Activated CD8-positive, alpha-beta T cell treated with anti-CD3 and anti-CD28 coated beads, Interleukin-2, amount 10 ng/mL, durations not matched to agents 7 days and 5 days (primary cell): ENCODE data around the gene NUP50. TPM values are rescaled to one million over a fixed set of nuclear protein-coding genes. Genes with fewer than 3 reads are reported as not detected.

Source experiments
- ATAC-seq: fragments of 150-1000 bp; cut with Tn5 transposase; one replicate; pipeline ENCODE4 v1.10.0; 2021; ENCODE audit warnings: moderate library complexity
- CTCF ChIA-PET: fragments of 350-600 bp; sonication (Branson Sonifier 250); formaldehyde crosslinking; loops from one replicate; lab custom pipeline; 2021; ENCODE audit warnings: antibody characterized with exemption; lab: Charles Lee
- POLR2A ChIA-PET: fragments of 350-600 bp; sonication (Branson Sonifier 250); formaldehyde crosslinking; loops from one replicate; lab custom pipeline; 2021; ENCODE audit warnings: antibody characterized with exemption; lab: Charles Lee
- DNase-seq: peaks from one replicate; pipeline ENCODE4 v3.0.0-alpha.2; 2020
- H3K27ac Mint-ChIP-seq: one replicate; pipeline ENCODE4 v1.8.0; 2021; ENCODE audit warnings: mild to moderate bottlenecking, mixed read lengths
- H3K27me3 Mint-ChIP-seq: one replicate; pipeline ENCODE4 v1.8.0; 2021; ENCODE audit warnings: low read depth, mixed read lengths
- H3K36me3 Mint-ChIP-seq: one replicate; pipeline ENCODE4 v1.8.0; 2021; ENCODE audit warnings: low read depth, mixed read lengths
- H3K4me1 Mint-ChIP-seq: one replicate; pipeline ENCODE4 v1.8.0; 2021; ENCODE audit warnings: low read depth, mixed read lengths
- H3K4me3 Mint-ChIP-seq: one replicate; pipeline ENCODE4 v1.8.0; 2021; ENCODE audit warnings: mild to moderate bottlenecking, mixed read lengths
- H3K9me3 Mint-ChIP-seq: one replicate; pipeline ENCODE4 v1.8.0; 2022; ENCODE audit warnings: mixed read lengths; ENCODE audit not compliant: insufficient read depth
- total RNA-seq, 2 experiments: library from RNA; stranded (reverse); gene quantifications; one replicate each; pipeline ENCODE4 v1.2.3, GENCODE V29; 2021

Gene NUP50
- total RNA-seq, 2 experiments from 2014 or later: 161 to 167 TPM

GRCh38 chr22:45197606-45198462, 34.1 kb downstream of the NUP50 start:
- H3K4me3 Mint-ChIP-seq: no peak overlapping the region
- peaks cover 2% of the 10 kb centered on the region for H3K4me1 Mint-ChIP-seq
- peaks cover 3% of the 10 kb centered on the region for H3K36me3 Mint-ChIP-seq
- ATAC-seq: no peak
- CTCF ChIA-PET: no interaction called here
- H3K27me3 Mint-ChIP-seq: no peaks in the 10 kb centered on the region
- POLR2A ChIA-PET: no interaction called here
- DNase-seq: no peak
- H3K27ac Mint-ChIP-seq: no peak overlapping the region
- no peaks in the 10 kb centered on the region for H3K9me3 Mint-ChIP-seq

- no peak overlapping the region for H3K4me3 Mint-ChIP-seq
- H3K27ac Mint-ChIP-seq: no peak overlapping the region
- H3K27me3 Mint-ChIP-seq: no peaks in the 10 kb centered on the region
- peaks cover 2% of the 10 kb centered on the region for H3K4me1 Mint-ChIP-seq
- DNase-seq (no peak), ATAC-seq (no peak)
- ChIA-PET CTCF (no interaction called here), POLR2A (no interaction called here)
- peaks cover 3% of the 10 kb centered on the region for H3K36me3 Mint-ChIP-seq
- H3K9me3 Mint-ChIP-seq: no peaks in the 10 kb centered on the region
Measured at GRCh38 chr22:45198463-45198795, 34.7 kb downstream of the NUP50 start.

- ATAC-seq: no peak
- Mint-ChIP-seq H3K4me1 (peaks cover 2% of the 10 kb centered on the region), H3K4me3 (no peak overlapping the region), H3K27me3 (no peaks in the 10 kb centered on the region), H3K27ac (no peak overlapping the region), H3K36me3 (peaks cover 3% of the 10 kb centered on the region), H3K9me3 (no peaks in the 10 kb centered on the region)
- no peak for DNase-seq
- POLR2A ChIA-PET: no interaction called here
- CTCF ChIA-PET: no interaction called here
Measured at GRCh38 chr22:45199723-45200122, 36.0 kb downstream of the NUP50 start.

GRCh38 chr22:45200230-45200629, 36.5 kb downstream of the NUP50 start:
- POLR2A ChIA-PET: no interaction called here
- ATAC-seq (no peak), DNase-seq (no peak)
- Mint-ChIP-seq H3K27ac (no peak overlapping the region), H3K4me1 (peaks cover 2% of the 10 kb centered on the region), H3K36me3 (peaks cover 3% of the 10 kb centered on the region), H3K4me3 (no peak overlapping the region), H3K9me3 (no peaks in the 10 kb centered on the region), H3K27me3 (no peaks in the 10 kb centered on the region)
- CTCF ChIA-PET: no interaction called here

DNA sequence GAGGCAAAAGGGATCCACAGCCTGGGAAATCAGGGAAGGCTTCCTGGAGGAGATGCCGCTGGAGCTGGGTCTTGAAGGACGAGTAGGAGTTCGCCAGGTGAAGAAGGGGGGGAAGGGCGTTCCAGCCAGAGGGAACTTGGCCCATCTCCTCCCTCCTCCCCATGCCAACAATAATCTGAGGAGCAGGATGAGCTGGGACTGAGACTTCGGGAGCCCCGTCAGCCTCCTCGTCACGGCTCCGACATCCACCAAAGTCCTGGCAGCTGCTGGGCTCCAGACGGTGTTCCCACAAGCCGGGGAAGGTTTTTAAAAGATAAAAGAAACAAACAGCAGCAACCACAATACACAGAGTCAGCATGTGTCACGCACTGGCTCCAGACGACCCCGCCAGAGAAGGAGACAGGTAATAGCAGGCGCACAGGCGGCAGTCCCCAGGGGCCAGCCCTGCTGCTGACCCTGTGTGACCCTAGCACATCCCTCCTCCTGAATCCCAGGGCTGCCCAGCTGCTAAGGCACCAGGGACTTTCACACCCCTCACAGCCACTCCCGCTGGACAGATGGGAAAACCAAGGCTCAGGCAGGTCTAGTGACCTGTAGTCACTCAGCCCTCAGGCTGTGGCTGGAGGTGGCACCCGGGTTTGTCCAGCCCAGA, 37.3 kb downstream of the NUP50 start:
- ChIA-PET CTCF (interaction anchor here (1.5 kb wide), 1 partner anchor 105 kb away, joined by 3 read pairs; no protein-coding TSS in a partner anchor), POLR2A (no interaction called here)
- Mint-ChIP-seq H3K9me3 (no peaks in the 10 kb centered on the region), H3K4me1 (peaks cover 2% of the 10 kb centered on the region), H3K4me3 (no peak overlapping the region), H3K27ac (no peak overlapping the region), H3K36me3 (peaks cover 3% of the 10 kb centered on the region), H3K27me3 (no peaks in the 10 kb centered on the region)
- no peak for ATAC-seq
- no peak for DNase-seq

DNA sequence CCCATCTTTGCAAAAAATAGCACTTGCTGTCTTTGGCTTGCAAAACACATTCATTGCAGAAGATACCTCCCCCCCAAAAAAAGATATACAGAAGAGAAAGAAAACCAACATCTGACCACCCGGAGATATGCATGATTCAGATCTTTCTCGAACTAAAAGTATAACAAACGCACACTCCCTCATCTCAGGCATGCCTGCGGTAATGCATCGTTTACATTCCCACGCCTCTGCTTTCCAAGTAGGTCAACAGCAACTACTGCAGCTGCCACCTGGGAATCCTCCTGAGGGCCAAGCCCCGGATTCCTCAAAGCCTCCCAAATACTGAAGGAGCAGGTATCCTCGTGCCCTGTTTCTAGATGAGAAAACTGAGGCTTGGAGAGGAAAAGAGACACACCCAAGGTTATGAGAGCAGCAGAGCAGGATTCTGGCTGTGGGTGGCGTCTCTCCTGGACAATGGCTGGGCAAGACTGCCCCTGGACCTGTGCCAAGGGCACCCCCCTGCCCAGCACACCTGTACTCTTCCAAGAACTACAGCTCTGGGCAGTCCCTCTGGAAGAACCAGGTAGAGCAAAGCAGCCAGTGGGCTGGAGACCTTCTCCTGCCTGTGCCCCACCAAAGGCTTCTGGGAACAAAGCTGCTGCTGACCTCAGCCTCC, 38.1 kb downstream of the NUP50 start:
- ATAC-seq: no peak
- Mint-ChIP-seq H3K27ac (no peak overlapping the region), H3K4me1 (no peaks in the 10 kb centered on the region), H3K27me3 (no peaks in the 10 kb centered on the region), H3K36me3 (peaks cover 3% of the 10 kb centered on the region), H3K9me3 (no peaks in the 10 kb centered on the region), H3K4me3 (no peak overlapping the region)
- POLR2A ChIA-PET: no interaction called here
- DNase-seq: no peak
- CTCF ChIA-PET: interaction anchor here (1.5 kb wide), 1 partner anchor 105 kb away, joined by 3 read pairs; no protein-coding TSS in a partner anchor

- H3K36me3 Mint-ChIP-seq: peaks cover 3% of the 10 kb centered on the region
- H3K9me3 Mint-ChIP-seq: no peaks in the 10 kb centered on the region
- DNase-seq (no peak), ATAC-seq (no peak)
- ChIA-PET POLR2A (no interaction called here), CTCF (interaction anchor here (1.5 kb wide), 1 partner anchor 106 kb away, joined by 3 read pairs; no protein-coding TSS in a partner anchor)
- H3K4me3 Mint-ChIP-seq: no peak overlapping the region
- H3K4me1 Mint-ChIP-seq: no peaks in the 10 kb centered on the region
- no peak overlapping the region for H3K27ac Mint-ChIP-seq
- no peaks in the 10 kb centered on the region for H3K27me3 Mint-ChIP-seq
Measured at GRCh38 chr22:45202333-45203149, 38.8 kb downstream of the NUP50 start.

DNA sequence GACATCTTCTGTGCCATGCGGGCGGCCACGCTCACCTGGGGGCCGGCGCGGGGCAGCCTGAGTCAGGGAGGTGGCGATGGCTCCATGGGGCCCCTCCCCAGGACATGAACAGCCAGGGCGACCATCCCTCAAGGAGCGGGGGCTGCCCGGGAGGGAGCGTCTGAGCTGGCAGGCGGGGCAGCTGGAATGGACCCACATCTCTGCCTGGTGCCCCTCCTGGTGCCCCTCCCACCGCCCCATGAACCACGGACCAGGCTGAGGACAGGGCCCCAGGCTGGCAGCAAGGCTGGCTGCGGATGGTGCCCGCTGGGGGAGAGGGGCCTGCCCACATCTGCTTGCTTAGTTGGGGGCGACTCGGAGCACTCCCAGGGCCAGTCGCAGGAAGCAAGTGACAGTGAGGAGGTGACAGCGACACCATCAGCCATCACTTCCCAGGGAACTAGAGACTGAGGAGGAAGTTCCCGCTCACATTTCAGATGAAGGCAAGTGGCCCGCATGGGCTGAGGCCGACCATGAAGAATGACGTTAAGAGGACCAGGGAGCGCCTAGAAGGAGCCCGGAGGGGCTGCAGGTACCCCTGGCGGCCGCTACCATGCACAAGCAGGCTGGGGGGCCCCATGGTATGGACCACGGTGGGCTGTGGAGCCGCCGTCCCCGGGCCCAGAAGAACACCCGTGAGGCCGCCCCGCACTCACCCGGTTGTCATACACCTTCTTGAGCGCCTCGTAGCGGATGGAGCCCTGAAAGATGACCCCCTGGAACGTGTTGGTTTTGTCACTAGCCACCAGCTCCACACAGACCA, 39.6 kb downstream of the NUP50 start:
- ChIA-PET CTCF (no interaction called here), POLR2A (no interaction called here)
- H3K36me3 Mint-ChIP-seq: peaks cover 3% of the 10 kb centered on the region
- H3K27ac Mint-ChIP-seq: no peak overlapping the region
- H3K9me3 Mint-ChIP-seq: no peaks in the 10 kb centered on the region
- H3K4me1 Mint-ChIP-seq: no peaks in the 10 kb centered on the region
- ATAC-seq (no peak), DNase-seq (no peak)
- no peaks in the 10 kb centered on the region for H3K27me3 Mint-ChIP-seq
- no peak overlapping the region for H3K4me3 Mint-ChIP-seq

DNA sequence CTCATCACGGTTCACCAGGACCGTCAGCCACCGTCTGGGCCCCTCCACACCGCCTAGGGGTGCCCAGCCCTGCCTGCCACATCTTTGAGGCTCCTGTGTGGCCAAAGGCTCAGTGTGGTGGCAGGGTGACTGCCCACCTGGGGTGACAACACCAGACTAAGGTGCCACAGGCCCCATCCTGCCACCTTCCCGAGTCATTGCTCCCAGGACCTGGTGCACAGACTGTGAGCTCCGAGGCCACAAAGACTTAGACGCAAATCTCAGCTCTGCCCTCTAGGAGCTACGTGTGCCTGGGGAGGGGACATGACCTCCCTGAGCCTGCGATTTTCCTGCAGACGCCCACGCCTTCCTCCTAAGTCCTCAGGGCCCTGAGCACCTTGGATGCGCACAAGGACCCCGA, 40.5 kb downstream of the NUP50 start:
- Mint-ChIP-seq H3K4me3 (no peak overlapping the region), H3K27ac (no peak overlapping the region), H3K9me3 (no peaks in the 10 kb centered on the region), H3K36me3 (peaks cover 3% of the 10 kb centered on the region), H3K4me1 (no peaks in the 10 kb centered on the region), H3K27me3 (no peaks in the 10 kb centered on the region)
- ATAC-seq: no peak
- no peak for DNase-seq
- CTCF ChIA-PET: no interaction called here
- POLR2A ChIA-PET: no interaction called here

DNA sequence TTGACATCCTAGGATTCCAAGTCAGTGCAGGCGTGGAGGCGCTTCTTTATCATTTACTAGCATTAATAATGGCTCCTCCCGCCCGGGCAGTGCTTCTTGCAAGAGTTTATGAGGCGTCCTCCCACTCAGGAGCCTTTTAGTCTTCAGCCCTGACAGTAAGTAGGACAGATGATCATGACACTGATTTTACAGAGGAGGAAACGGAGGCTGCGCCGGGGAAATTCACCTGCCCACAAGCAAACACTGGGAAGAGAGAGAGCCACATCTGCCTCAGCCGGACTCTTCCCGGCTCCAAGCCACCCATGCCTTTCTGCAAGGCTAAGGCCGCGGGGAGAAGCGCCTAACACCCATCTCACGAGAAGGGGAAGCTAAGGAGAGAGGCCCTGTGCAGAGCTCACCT, 41.1 kb downstream of the NUP50 start:
- no peak overlapping the region for H3K27ac Mint-ChIP-seq
- no peak overlapping the region for H3K4me3 Mint-ChIP-seq
- no peaks in the 10 kb centered on the region for H3K4me1 Mint-ChIP-seq
- H3K27me3 Mint-ChIP-seq: no peaks in the 10 kb centered on the region
- ChIA-PET CTCF (no interaction called here), POLR2A (no interaction called here)
- DNase-seq: no peak
- ATAC-seq: no peak
- no peaks in the 10 kb centered on the region for H3K9me3 Mint-ChIP-seq
- H3K36me3 Mint-ChIP-seq: peaks cover under 1% of the 10 kb centered on the region
